ENCODE measurements around the gene FNDC3B.
A peak's percentile ranks its signal among the peaks of the same experiment; 100 is the strongest.

The FNDC3B gene

DNA sequence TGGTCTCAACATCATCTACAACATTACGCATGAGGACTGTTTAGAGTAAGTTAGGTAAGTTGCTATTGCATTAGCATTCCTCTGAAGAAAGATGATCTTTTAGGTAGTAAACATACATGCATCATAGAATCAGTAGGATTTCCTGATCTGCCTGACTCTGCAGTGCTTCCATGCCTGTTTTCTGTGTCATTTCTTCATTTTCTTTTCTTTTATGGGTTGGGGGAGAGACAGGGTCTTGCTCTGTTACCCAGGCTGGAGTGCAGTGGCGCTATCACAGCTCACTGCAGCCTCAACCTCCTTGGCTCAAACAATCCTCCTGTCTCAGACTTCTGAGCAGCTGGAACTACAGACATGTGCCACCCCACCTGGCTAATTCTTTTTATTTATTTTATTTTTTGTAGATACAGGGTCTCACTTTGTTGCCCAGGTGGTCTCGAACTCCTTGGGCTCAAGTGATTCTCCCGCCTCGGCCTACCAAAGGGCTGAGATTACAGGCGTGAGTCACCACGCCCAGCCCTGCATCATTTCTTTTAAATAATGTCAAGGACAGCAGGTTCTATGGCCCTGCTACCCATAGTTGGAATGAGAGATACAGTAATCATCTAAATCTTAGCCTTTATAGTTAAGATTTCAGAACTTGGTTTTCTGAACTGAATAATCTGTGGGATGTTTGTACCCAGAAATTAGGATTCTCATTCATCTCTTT lies 224.6 kb downstream of the FNDC3B start:
- no peak for DNase-seq (ENCODE audit: low spot score)

DNA sequence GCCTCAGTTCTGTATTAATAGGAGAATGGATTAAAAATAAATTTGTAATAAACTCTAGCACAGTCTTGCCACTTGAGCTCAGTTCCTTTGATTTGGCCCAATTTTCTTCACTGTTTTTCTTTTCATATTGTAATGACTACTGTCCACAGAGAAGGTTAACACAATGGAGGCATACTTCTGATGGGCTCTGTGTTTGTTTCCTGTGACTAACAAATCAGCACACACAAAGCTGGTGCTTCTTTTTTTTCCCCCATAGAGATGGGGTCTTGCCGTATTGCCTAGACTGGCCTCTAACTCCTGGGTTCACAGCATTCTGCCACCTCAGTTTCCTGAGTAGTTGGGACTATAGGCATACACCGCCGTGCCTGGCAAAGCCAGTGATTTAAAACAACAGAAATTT lies 226.7 kb downstream of the FNDC3B start:
- DNase-seq (ENCODE audit: low spot score), result no peak

DNA sequence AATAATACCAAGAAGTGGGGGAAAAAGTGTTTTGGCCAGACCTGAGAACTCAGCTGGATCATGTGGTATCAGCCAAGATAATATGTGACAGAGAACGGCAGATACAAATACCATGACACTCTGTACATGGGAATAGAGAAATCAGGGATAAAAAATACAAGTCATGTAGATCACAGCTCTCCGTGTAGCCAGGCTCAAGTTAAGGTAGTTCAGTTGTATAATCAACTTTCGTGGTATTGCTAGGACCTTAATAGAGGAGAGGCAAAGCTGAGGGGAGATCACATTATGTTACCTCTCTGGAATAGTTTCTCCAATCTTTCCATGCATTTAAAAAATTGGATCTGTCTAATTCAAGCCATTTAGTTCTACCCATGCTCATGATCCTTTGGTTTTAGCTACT lies 229.0 kb downstream of the FNDC3B start:
- no peak for DNase-seq (ENCODE audit: low spot score)

DNA sequence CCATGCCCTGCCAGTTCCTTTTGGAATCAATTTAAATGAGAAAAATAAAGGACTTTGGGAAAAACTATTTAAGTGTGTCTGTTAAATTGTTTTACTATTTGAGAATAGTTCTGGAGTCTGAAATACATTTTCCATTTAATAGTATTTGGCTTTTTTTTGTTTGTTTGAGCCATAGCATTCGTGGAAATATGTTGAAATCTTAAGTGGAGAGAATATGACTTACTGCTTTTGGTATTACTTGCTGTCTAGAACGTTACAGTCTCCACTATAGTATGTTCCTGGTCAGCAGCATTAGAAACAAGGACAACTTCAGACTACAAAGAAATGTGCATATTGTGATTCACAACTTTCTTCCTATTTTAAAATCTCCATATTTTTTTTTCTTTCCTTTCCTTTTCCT lies 229.5 kb downstream of the FNDC3B start:
- DNase-seq (ENCODE audit: low spot score), result no peak

DNA sequence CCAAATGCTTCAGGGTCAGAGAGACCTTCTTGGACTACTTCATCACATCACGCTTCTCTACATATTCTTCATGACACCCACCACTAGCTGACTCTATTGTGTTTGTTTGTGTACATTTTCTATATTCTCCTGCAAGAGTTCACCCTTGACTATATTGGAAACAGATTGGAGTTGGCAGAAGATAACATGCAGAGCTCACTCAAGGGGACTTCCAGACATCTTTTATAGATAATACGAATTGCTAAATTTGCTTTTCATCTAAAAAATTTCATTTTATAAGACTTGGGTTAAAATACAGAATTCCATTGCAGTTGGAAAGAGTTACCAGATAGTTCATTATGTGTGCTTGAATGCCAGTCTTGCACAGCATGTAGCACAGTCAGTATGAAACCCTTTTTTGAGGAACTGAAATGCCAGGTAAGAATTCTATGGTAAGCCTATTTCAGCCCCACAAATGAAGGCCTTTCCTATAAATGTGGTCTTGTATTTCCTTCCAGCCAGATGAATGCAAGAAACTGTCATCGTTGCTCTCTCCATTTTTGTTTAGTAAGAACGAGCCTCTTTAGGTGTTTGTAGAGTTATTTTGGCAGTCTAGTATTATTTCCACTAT lies 231.3 kb downstream of the FNDC3B start:
- no peak for DNase-seq (ENCODE audit: low spot score)

DNA sequence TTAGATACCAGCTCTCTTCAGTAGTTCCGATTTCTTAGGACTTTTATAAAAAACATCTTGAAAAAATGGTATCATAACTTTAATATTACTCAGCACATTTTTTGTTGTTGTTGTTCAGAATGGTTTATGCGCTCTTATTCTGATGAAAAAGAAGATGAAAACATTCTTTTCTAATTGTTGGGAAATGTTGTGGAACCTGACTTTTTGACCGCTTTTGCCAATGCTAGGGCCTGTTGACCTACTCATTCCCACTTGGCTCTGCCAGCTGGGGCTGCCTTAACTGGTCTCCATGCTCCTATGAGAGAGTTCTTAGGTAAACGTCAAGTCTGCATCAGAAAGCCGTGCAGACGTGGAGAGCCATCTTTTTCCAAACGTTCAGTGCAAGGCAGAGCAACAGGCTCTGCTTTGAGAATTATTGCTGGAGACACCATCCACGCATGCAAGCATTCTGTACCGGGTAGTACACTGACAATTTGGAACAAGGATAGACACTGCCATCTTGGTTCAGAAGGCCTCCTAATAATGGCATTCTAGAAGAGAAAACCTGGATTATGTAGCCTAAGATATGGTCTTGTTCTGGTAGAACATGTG lies 232.1 kb downstream of the FNDC3B start:
- DNase-seq (ENCODE audit: low spot score), result no peak

DNA sequence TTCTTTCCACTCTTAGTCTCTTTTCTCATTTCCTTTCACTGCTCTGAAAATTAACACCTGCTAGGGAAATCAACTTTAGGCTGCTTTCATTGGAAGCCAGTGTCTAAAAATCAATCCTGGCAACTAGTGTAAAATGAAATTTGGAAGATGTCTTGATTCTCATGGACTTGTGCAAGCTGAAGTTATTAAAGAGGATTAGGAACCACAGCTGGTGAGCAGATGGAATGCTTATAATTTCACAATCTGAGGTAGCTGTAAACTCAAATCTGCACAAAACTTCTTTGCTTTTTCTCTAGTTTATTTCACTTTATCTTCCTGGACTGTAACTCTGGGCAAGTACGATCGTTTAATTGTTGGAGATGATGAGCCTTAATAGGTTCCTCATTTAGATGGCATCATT lies 233.3 kb downstream of the FNDC3B start:
- no peak for DNase-seq (ENCODE audit: low spot score)

DNA sequence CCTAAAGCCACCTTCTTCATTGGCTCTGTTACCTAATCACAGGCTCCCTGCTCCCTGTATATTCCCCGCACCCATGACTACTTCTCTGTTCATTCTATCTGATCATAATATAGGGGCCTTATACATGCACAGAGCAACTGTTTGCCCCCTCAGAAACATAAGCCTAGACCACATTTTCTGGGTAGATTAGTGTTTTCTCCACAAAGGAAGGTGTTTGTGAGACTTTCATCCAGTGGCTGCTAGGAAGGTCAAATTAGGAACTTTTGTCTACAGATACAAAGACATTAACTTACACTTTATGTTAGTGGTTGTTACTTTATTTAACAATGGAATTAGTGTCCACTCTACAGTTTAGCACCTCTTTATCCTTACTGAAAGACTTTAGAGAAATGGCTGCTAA lies 234.0 kb downstream of the FNDC3B start:
- no peak for DNase-seq (ENCODE audit: low spot score)

DNA sequence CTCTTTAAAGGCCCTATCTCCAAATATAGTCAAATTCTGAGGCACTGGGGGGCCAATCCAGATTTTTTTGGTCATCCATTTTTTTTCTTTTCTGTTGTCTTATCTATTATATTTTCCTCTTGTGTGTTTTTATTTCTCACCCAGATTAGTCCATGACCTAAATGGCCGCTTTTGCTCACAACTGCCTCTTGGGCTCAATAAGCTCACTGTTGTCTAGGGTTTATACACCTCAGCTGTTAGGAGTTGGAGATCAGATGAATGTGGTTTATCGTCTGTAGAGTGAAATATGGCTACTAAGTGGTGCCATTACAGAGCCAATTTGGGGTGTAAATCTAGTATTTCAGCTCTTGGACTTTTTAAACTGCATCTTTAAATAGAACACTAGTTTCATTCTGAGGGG lies 235.5 kb downstream of the FNDC3B start:
- no peak for DNase-seq (ENCODE audit: low spot score)

DNA sequence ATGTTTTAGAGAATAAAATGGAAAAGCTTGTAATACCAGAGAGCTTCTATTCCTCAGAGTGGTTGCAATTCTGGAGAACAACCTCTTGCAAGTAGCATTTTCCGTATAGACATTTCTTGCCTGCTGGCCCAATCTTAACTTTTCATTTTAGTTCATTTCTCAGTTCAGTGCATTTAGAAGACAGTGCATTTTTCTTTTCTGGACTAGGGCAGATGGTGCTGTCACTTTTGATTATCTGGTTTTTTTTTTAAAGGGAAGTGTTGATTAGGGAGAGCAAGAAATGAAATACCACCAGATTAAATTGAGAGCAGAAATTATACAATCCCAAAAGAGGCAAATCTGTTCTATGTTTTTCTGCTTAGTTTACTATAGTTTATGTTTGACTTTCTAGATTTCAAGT lies 236.2 kb downstream of the FNDC3B start:
- peak; percentile 75 for DNase-seq (ENCODE audit: low spot score)

DNA sequence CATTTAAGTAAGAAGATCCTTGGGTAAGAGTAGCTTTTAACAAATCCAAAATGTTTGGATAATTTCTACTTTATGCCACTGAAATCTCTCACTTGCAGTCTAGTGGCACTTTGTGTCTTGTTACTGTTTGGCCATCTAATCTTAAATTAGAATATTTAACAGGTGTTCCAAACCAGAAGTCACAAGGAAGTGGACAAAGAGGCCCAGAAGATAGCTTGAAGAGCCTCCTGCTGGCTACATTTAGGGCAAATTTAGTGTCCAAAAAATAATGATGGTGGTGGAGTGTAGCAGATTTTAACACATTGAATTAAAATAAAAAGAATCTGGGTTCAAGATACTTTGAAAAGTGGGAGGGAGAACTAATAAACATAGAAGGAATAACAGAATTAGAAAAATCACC lies 236.7 kb downstream of the FNDC3B start:
- peak; percentile 16 for DNase-seq (ENCODE audit: low spot score)

DNA sequence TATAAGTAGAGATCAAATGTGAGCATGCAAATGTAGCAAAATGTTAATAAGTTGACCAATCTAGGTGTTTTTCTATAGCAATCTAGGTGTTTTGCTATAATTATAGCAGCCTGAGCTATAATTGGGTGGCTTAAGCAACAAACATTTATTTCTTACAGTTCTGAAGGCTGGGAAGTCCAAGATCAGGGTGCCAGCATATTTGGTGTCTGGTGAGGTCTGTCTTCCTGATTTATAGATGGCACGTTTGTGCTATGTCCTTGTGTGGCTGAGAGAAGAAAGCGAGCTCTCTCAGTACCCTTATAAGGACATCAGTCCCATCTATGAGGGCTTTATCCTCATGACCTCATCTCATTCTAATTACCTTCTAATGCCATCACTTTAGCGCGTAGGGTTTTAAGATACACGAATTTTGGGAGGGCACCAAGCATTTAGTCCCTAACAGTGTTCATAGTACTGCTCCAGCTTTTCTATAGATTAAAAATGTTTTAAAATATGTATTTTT lies 237.8 kb downstream of the FNDC3B start:
- DNase-seq (ENCODE audit: low spot score), result no peak

DNA sequence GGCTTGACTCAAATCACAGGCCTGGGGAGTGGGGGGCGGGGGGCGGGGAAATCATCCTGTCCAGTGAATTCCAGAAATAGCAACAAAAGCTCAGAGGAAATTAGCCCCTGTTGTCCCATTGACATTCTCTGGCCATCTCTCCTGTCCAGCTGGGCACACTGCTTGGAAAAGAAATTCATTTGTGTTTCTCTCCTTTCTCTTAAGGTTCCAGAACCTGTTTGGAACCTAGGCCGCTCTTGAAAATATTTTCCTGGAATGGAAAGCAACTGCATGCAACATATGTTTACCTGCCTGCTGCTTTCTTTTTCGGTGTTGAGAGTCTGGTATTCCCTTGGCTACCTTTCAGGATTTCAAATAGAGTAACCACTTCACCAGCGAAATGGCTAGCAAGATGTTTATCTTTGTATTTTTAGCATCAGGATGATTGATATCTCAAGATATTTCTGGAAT lies 239.8 kb downstream of the FNDC3B start:
- DNase-seq (ENCODE audit: low spot score), result peak; percentile 83

DNA sequence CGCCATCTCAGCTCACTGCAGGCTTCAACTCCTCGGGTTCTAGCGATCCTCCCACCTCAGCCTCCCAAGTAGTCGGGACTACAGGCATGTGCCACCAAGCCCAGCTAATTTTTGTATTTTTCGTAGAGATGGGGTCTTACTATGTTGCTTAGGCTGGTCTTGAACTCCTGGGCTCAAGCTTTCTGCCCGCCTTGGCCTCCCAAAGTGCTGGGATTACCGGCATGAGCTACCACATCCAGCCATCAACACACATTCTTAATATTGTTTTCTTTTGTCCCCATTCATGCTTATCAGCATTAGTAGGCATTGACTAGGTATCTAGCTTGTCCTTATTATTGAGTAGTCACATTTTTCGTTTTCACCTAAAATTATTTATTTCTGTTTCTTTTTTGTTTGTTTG lies 240.6 kb downstream of the FNDC3B start:
- DNase-seq (ENCODE audit: low spot score), result no peak

DNA sequence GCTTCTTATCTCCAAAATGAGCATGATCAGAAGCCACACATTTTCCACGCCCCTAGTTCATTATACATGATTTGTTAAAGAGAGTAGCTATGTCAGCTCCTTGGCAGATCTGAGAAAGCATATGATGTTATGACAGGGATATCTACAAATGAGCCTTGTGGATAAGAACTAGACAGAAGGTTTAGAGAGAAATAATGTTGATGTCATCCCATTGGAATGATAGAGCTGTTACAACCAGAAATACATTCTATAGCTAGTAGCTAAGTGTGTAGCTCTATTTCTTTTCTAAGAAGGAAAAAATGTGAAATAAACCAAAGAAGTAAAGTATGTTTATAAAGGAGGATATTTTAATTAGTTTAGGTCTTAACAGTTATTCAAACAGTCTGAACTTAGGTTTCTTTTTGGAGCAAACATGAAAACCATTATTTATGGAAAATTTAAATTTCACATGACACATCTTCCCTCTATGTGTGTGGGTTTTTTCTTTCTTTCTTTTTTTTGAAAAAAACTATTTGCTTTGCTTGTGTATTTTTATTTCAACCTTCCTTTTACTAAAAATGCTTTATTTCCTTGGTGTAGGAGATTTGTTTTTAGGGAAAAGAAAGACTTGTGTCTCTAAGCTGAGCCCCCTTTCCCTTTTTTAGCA lies 241.2 kb downstream of the FNDC3B start:
- no peak for DNase-seq (ENCODE audit: low spot score)

DNA sequence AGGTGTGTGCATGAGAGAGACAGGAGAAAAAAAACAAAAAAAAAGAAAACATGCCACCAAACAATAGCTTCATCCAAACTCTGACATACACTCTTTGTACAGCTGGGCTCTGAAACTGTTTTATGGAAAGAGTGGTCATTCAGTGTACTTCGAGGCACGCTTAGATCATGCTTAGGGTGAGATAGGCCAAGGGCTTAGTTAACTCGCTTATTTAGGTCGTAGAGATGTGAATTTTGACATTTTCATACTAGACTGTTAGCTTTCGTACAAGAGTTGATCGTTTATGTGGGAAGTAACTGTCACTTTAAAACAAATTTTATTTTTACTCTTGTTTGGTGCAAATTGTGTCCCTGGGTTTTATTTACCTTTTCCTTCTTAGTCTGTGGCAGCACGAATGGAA lies 242.5 kb downstream of the FNDC3B start:
- no peak for DNase-seq (ENCODE audit: low spot score)

DNA sequence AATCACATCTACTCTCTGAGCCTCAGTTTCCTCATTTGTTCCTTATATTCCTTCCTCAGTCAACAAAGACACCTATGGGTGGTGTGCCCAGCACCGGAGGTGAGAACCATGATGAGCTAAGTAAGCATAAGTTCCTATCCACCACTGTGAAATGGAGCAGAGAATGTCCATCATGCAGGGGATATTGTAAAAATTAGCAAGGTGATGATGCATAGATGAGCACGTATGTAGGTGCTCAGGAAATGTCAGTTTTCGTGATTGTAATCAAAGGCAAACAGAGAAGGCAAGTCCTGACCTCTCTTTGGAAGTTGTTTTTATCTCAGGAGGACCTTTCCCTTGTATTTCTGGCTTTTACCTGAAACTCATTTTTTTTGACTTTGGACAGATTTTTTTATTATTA lies 243.5 kb downstream of the FNDC3B start:
- no peak for DNase-seq (ENCODE audit: low spot score)

DNA sequence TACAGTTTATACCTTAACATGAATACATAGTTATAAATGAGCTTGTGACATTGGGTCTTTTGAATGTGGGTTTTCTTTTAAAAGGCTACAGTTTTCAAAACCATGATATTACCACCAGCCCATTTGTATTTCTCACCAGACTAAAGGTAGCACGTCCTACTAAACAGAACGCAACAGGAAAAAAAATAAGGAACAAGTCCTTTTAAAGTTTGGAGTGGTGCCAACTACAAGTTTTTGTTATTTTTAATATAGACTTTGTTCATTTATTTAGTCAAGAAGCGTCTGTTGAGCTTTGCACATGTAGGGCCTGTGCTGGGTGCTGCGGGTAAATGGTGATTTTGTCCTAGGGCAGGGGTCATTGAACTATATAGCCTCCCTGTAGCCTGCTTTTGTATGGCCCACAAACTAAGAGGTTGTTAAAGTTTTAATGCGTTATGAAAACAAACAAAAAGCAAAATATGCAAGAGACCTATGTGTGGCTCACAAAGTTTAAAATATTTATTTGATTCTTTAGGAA lies 244.5 kb downstream of the FNDC3B start:
- DNase-seq (ENCODE audit: low spot score), result no peak

DNA sequence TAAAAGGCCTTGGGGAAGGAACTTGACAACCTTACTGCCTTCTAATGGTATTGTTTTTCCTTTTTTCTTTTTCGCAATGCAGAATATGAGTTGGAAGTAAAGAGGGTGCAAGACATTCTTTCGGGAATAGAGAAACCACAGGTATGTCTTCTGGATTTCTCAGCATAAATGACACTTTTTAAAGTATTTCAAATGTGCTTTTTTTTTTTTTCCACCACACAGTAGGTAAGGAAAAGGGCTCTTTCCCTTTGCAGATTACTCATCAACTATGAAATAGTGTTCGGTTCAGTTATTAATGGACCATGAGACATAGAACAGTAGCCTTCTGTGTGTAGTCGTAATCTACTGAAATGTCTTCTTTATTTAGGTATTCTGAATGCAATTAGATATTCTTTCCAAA lies 246.5 kb downstream of the FNDC3B start:
- no peak for DNase-seq (ENCODE audit: low spot score)

DNA sequence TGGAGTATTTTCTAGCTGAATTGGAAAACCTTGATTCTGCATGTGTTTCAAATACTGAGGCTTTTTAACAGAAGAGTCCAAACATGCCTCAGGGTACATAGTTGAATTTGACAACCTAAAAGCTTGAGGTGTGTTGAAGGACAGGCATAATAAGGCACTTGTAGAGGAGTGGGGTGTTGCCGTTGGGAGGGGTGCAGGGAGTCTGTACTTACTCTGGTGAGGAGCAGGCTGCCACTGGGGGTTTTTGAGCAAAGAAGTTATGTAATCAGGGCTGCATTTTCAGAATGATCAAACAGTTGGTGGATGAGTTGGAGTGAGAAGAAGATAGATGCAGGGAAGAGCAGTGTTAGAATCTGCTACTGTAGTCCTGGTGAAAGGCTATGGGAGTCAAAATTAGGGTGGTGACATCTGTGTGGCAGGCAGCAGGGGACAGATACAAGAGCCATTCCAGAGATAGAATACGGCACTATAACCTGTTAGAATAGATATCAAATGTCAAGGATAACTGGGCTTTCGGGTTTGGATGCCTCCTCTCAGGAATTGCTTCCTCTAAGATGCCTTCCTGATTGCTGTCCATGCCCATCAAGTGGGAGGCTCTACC lies 247.3 kb downstream of the FNDC3B start:
- no peak for DNase-seq (ENCODE audit: low spot score)

DNA sequence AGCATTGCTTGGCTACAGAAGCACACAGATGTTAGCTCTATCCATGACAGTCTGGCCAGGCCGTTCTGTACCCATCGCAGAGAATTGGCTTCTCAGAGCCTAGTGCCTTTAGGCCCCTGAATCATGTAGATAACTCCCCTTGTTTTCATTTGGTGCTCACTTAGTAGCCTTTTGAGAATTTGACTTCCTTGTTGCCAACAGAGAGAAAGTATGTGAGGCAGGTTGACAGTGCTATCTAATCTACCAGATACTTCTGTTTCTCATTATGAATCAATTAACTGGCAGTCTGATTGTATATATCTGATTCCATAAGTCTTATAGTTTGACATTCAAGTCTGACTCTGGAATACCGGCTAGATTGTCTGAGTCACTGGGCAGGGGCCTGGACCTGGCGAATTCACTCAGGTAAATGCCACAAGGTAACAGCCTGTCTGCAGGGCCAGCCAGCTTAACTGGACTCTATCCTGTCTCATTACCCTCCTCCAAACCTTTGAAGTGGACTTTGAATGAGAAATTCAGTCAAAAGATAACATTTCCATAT lies 248.6 kb downstream of the FNDC3B start:
- DNase-seq (ENCODE audit: low spot score), result no peak

DNA sequence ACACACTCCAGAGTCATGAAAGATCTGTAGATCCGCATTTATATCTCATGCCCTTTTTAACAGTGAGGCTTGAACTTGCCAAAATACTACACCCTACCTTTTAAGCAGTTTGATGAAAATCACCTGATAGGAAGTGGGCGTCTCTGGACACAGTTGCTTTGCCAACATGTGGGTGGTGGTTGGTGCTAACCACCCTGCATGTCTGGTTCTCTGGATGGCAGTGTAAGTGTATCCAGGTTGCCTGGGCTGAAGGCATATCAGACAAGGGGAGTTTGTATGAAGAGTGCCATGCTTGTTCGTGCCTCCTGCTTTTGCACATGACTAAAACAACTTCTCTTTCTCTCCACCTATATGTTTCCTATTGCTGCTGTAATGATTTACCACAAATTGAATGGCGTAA lies 249.3 kb downstream of the FNDC3B start:
- no peak for DNase-seq (ENCODE audit: low spot score)

Data from cerebellar cortex (tissue), 1 donor.